ENCODE measurements around the gene USP7.
"Not testable (repeated sequence)": the region's sequence is repeated elsewhere in the genome, so short reads cannot be mapped to it uniquely, and the experiment has no call there.

The USP7 gene

GRCh38 chr16:8924214-8924613, 39.5 kb downstream of the USP7 start:
- CTCF ChIA-PET = no interaction called here

GRCh38 chr16:8923199-8923598, 40.5 kb downstream of the USP7 start:
- DNase-seq (ENCODE audit: extremely low spot score) = no peak
- ChIA-PET CTCF (interaction anchor here (0.6 kb wide), 1 partner anchor 28 kb away, joined by 4 read pairs; no protein-coding TSS in a partner anchor), POLR2A (no interaction called here)
- TF ChIP-seq BHLHE40 (IDR thresholded peaks at IDR 0.05; ENCODE audit: borderline replicate concordance) (no peak), FOXK2 (IDR thresholded peaks at IDR 0.05) (no peak), SUZ12 (IDR thresholded peaks at IDR 0.05) (no peak), ELF4 (IDR thresholded peaks at IDR 0.05) (no peak), SP1 (IDR thresholded peaks at IDR 0.05) (no peak), FOXM1 (IDR thresholded peaks at IDR 0.05; ENCODE audit: borderline replicate concordance) (no peak), CTBP1 (IDR thresholded peaks at IDR 0.05; ENCODE audit: borderline replicate concordance) (no peak)

More at GRCh38 chr16:8924214-8924613, 39.5 kb downstream of the USP7 start:
- POLR2A ChIA-PET = no interaction called here
- TF ChIP-seq SP1 (IDR thresholded peaks at IDR 0.05) = no peak
- TF ChIP-seq BHLHE40 (IDR thresholded peaks at IDR 0.05; ENCODE audit: borderline replicate concordance) = no peak
- TF ChIP-seq FOXA1 (IDR thresholded peaks at IDR 0.05) = no peak
- TF ChIP-seq ZNF384 (IDR thresholded peaks at IDR 0.05) = no peak
- TF ChIP-seq SUZ12 (IDR thresholded peaks at IDR 0.05) = no peak
- no peak for TF ChIP-seq L3MBTL2 (conservative IDR thresholded peaks at IDR 0.05)
- TF ChIP-seq ELF4 (IDR thresholded peaks at IDR 0.05) = no peak
- no peak for TF ChIP-seq LEF1 (IDR thresholded peaks at IDR 0.05; ENCODE audit: borderline replicate concordance)
- TF ChIP-seq HDGF (IDR thresholded peaks at IDR 0.05; ENCODE audit: borderline replicate concordance) = no peak
- TF ChIP-seq ARNT (IDR thresholded peaks at IDR 0.05) = no peak
- no peak for DNase-seq (ENCODE audit: extremely low spot score)

GRCh38 chr16:8921347-8921984, 42.2 kb downstream of the USP7 start:
- DNase-seq (ENCODE audit: extremely low spot score) = no peak
- ChIA-PET CTCF (no interaction called here), POLR2A (no interaction called here)
- TF ChIP-seq PKNOX1 (IDR thresholded peaks at IDR 0.05) (no peak), NFRKB (IDR thresholded peaks at IDR 0.05) (no peak), ARNT (IDR thresholded peaks at IDR 0.05) (no peak), HDGF (IDR thresholded peaks at IDR 0.05; ENCODE audit: borderline replicate concordance) (no peak), FOXM1 (IDR thresholded peaks at IDR 0.05; ENCODE audit: borderline replicate concordance) (no peak), FOXK2 (IDR thresholded peaks at IDR 0.05) (no peak), CTBP1 (IDR thresholded peaks at IDR 0.05; ENCODE audit: borderline replicate concordance) (no peak), SP1 (IDR thresholded peaks at IDR 0.05) (no peak), LEF1 (IDR thresholded peaks at IDR 0.05; ENCODE audit: borderline replicate concordance) (no peak), TARDBP (IDR thresholded peaks at IDR 0.05) (no peak), ELF4 (IDR thresholded peaks at IDR 0.05) (no peak), FOXA1 (IDR thresholded peaks at IDR 0.05) (no peak), ZNF384 (IDR thresholded peaks at IDR 0.05) (no peak), L3MBTL2 (conservative IDR thresholded peaks at IDR 0.05) (no peak)

- TF ChIP-seq ZNF384 (IDR thresholded peaks at IDR 0.05) (no peak), CTBP1 (IDR thresholded peaks at IDR 0.05; ENCODE audit: borderline replicate concordance) (no peak), ARNT (IDR thresholded peaks at IDR 0.05) (no peak), SUZ12 (IDR thresholded peaks at IDR 0.05) (no peak)
- ChIA-PET POLR2A (no interaction called here), CTCF (no interaction called here)
- DNase-seq (ENCODE audit: extremely low spot score) = no peak
These were observed 42.9 kb downstream of the USP7 start for GRCh38 chr16:8920645-8921346.

GRCh38 chr16:8919934-8920462, 43.7 kb downstream of the USP7 start:
- no peak for DNase-seq (ENCODE audit: extremely low spot score)
- TF ChIP-seq NFRKB (IDR thresholded peaks at IDR 0.05) (no peak), FOXK2 (IDR thresholded peaks at IDR 0.05) (no peak), FOXM1 (IDR thresholded peaks at IDR 0.05; ENCODE audit: borderline replicate concordance) (no peak), ZNF384 (IDR thresholded peaks at IDR 0.05) (no peak), ARNT (IDR thresholded peaks at IDR 0.05) (no peak), ELF4 (IDR thresholded peaks at IDR 0.05) (no peak)
- CTCF ChIA-PET = no interaction called here
- POLR2A ChIA-PET = no interaction called here

GRCh38 chr16:8919089-8919933, 44.4 kb downstream of the USP7 start:
- DNase-seq (ENCODE audit: extremely low spot score) = no peak
- ChIA-PET CTCF (no interaction called here), POLR2A (no interaction called here)
- TF ChIP-seq CTBP1 (IDR thresholded peaks at IDR 0.05; ENCODE audit: borderline replicate concordance) = no peak
- TF ChIP-seq NFRKB (IDR thresholded peaks at IDR 0.05) = no peak
- TF ChIP-seq FOXM1 (IDR thresholded peaks at IDR 0.05; ENCODE audit: borderline replicate concordance) = no peak

- POLR2A ChIA-PET; CTCF ChIA-PET; DNase-seq (ENCODE audit: extremely low spot score): not testable (repeated sequence)
These were observed 46.4 kb downstream of the USP7 start for GRCh38 chr16:8917336-8917735.

Measured in HEK293T (cell line).